ENCODE measurements around the gene MS4A13.
"Not testable (repeated sequence)": the region's sequence is repeated elsewhere in the genome, so short reads cannot be mapped to it uniquely, and the experiment has no call there.

The MS4A13 gene, protein sequence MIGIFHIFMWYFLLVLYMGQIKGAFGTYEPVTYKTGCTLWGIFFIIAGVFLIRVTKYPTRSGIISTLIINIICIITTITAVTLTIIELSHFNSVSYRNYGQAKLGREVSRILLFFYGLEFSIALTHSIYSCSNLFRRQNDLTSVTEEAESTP

DNA sequence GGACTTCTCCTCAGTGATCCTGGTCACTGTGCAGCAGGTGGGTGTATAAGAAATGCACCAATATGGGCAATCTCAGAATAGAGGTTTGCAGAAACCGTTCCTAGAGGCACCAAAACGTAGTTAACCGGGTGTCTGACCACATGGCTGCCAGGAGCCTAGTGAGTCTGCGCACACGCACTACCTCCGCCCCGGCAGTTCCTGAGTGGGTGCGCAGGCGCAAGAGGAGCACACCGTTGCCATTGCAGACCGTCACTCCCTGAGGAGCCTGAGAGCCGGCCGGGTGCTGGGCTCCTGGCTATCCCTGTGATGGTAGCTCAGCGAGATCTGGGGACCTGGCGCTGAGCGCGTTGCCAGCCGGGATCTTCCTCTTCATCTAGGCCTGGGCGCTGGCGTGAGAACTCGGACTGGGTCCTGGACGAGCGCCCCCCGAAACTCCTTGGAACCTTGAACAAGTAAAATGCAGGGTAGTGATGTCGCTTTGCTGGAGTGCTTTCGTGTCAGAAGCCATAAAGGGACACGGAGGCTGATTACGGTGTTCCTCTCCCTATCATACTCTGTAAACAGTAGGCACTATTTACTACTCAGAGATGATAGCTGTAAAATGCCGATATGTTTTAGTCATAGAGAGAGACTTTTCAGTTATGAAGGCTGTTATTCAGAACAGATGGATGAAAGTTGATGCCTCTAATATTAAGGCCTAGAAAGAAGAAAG lies at the start of gene MS4A13:
Gene MS4A13, plus strand, starts transcription at position 249 of the 712 bp plus-strand sequence. CDS start 2,692 bp downstream, outside the sequence.
- DNase-seq: no peak

DNA sequence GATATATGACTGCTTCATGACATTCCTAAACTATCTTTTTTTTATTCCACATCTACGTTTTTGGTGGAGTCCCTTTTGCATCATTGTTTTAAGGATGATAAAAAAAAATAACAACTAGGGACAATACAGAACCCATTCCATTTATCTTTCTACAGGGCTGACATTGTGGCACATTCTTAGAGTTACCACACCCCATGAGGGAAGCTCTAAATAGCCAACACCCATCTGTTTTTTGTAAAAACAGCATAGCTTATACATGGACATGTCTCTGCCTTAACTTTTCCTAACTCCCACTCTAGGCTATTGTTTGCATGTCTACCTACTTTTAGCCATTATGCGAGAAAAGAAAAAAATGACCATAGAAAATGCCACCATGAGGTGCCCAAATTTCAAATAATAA lies 46.4 kb upstream of the MS4A13 start:
- no peak for DNase-seq

DNA sequence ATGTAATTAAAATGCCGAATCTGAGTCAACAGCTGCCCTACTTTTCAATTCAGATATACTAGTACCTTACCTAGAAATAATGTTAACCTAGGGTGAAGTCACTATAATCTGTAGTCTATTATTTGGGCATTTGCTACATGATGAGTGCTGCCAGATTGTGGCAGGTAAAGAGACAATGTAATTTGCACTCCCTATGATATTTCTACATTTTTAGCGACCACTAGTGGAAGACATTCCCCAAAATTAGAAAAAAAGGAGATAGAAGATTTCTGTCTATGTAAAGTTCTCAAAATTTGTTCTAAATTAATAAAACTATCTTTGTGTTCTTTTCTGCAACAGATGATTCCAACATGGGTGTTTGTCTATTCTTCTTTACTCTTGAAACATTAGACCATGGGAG lies 45.5 kb upstream of the MS4A13 start:
- DNase-seq: no peak

DNA sequence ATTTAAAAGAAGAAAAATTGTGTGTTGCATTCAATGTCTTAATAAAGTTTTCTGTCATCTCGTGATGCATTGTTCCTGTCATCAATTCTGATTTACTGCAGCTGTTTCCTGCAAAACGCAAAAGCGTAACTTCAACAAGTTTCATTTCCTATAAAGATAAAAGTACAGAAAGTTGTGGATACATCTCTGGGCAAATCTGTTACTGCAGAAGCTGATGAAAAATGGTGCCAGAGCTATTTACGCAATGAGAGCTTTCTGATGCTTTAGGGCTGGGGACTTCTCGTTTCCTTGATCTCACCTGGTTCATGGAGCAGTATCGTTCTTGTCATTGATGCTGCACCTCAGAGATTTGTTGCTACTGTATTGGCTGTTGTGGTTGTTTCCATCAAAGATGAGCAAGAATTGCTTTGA lies 38.2 kb upstream of the MS4A13 start:
- no peak for DNase-seq

DNA sequence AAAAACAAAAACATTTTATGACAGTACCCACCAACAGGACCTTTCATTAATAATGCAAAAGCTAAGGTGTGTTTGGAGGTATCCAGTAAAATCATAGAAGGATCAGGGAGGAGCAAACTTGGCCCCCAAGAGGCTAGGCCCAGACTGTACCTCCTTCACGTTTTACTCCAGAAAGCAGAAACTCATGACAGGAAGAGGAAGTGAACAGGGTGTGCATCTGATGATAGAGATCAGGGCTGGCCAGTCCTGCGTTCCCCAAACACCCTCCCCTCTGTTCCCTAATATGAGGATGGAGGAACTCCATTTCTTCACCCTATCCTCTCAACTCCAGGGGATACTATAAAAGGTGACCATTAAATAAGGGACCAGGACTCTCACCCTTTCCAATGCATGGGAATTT lies 32.8 kb upstream of the MS4A13 start:
- no peak for DNase-seq

DNA sequence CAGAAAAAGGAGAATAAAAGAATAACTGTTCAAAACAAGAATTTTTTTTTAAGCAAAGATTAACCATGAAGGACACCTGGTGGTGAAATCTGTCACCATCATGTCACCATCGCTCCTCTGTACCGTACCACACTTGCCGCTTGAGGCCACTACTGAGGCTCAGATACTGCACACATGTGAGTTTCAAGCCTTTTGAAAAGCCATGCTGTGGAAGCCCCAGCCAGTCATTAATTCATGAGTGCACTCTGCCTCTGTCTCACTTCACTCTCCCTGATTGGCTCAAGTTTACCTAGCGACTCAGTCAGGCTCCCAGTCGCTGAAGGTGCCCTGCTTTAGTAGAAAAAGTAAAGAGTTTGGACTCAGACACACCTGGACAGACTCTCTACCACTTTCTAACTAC lies 29.2 kb upstream of the MS4A13 start:
- no peak for DNase-seq

DNA sequence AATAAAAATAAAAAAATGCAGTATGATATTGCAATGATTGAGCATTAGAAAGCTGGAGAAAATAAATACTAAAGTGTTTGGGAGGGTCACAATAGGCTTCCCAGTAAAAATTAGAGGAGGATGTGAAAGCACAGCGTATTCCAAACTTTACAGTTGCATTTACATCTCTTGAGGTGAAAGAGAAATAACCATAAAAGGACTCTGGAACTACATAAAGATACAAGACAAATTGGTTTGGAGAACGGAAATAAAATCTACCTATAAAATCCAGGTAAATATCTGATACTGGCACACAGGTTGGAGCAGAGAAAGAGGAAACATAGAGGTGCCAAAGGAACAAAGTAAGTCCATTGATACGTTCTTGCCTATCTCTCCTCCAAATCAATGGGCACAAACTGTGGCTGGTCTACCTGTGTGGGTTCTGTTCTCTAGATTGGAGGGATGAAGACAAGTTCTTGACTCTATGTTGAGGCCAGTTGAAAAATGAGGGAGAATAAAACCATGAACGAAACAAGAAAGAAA lies 22.6 kb upstream of the MS4A13 start, which contains the start of gene MS4A12:
Gene MS4A12, plus strand, starts transcription at position 291 of the 522 bp plus-strand sequence. CDS start 4,541 bp downstream, outside the sequence.
- no peak for DNase-seq

DNA sequence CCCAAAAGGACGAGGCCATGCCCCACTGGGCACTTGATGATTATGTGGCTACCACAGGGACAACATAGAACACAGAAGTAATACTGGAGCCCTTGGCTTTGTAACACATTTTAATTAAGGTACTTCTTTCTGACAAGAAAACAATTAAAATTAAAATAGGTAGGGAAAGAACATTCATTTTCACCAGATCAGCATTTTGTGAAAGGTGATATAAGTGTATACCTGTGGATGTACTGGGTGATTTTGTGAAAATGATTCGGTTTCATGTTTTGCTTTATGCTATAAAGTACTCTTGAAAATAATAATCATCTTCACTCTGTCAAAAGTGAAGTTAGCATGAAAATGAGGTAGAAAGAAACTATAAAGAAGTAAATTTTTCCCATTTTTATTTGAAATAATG lies 21.7 kb upstream of the MS4A13 start:
- DNase-seq: no peak

DNA sequence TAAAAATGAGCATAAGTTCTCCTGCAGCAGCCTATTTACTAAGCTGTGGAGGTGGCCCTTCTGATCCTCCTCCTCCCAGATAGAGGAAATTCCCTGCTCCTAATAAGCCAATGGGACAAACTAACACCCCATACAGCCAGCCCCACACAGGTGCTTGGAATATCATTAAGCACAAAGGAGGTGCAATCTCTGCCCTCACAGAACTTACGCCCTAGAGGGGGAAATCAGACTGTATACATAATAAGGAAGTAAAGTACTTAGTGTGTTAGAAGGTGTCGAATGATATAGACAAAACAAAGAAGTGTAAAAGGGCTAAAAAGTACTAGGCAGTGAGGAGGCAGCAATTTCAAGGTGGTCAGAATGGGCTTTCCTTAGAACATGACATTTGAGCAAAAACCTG lies 16.8 kb upstream of the MS4A13 start:
- DNase-seq: no peak

DNA sequence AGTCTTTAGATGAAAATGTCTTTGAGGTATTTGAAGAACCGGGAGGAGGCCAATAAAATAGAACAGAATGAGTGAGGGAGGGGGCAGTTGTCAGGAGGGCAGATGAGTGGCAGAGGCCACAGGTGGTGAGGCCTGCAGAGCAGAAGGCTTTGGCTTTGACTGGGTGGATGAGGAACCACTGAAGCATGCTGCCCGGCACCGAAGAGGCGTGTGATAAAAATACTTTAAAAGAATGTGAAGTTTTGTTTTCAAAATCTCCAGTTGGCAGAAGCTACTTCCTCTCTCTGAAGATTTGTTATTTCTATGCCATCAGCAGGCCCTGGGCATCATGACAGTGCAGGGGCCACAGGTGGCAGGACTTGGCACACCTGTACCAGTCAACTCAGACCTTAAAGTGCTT lies 16.3 kb upstream of the MS4A13 start:
- DNase-seq: peak in 2 of 56 donors; percentile 0 to 3

DNA sequence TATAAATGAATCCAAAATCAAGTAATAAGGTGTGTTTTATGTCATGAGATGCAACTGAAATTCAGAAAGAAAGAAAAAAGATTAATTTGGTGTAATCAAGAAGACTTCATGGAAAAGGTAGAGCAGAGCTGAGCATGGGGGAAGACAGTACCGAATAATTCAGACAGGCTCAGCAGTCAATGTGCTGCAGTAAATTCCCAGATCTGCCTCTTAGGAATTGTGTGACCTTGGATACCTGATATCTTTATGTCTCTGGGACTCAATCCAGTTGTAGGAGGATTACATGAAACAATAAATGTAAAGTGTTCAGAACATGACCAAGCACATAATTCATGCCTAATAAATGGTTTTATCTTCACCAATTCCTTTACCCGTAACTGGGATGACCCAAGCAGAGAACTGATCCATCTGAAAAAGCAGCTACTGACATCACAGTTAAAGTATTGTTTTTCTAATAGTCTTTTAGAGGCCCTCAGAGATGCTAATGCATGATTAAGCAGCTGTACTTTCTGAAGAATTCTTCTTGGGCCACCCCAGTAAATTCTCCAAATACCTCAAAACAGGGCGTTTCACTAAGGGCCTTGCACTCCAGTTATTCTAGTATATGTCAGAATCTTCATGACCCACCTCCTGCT lies 14.8 kb upstream of the MS4A13 start:
- no peak for DNase-seq

DNA sequence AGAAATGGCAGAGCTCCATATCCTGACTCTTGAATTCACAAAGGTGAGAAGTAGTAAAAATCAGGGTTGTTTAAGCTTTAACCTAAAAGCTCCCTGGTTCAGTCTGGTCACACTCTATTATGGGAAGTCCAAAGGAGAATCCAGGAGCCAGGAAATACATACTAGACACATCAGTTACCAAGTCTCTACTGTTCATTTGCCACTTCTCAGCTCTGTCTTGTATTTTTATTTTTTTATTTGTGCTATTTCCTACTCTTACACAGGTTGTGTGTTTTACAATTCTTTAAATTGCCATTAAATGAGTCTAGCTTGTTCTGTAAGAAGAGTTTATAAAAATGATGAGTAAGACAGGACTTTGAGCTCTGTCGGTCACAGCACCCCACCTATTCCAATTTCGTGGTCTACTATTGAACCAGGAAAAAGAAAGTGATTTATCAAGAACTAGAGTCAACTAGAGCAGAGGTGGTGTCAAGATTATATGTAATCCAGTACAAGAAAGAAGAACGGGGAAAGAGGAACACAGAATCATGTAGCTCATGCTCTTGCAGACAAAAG lies 12.9 kb upstream of the MS4A13 start:
- no peak for DNase-seq

DNA sequence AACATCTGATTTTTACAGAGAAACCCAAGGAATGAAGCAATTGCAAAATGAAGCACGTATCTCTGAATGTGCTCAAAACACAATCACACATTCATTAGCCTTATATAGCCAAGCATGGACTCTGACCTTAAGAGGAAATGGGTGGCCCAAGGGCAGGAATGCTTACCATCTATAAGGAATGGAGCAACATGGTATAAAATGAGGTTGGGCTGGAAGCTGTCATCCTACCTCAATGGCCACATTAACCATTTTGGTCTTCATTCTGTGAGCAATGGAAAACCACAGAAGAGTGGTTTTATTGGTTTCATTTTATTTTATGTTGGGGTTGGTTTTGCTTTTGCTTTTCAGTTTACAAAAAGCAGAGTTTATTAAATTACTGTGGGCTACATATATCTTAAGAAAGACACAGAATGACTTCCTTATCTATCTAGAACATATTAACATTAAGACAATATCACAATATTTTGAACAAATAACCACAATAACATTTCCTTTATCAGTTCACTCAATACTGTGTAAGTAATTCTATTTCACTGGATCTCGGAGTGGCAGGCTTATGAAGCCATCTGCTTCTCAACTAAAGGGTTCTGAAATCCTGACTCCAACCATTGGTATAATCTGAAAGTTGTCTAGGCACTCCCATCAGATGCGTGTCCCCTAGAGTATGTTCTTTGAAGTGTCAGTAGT lies 10.8 kb upstream of the MS4A13 start:
- no peak for DNase-seq

DNA sequence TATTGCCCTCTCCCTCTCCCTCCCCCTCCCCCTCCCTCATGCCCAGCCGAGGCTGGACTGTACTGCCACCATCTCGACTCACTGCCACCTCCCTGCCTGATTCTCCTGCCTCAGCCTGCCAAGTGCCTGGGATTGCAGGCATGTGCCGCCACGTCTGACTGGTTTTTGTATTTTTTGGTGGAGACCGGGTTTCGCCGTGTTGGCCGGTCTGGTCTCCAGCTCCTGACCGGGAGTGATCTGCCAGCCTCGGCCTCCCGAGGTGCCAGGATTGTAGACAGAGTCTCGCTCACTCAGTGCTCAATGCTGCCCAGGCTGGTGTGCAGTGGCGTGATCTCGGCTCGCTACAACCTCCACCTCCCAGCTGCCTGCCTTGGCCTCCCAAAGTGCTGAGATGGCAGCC lies 5.6 kb upstream of the MS4A13 start:
- not testable (repeated sequence) for DNase-seq

DNA sequence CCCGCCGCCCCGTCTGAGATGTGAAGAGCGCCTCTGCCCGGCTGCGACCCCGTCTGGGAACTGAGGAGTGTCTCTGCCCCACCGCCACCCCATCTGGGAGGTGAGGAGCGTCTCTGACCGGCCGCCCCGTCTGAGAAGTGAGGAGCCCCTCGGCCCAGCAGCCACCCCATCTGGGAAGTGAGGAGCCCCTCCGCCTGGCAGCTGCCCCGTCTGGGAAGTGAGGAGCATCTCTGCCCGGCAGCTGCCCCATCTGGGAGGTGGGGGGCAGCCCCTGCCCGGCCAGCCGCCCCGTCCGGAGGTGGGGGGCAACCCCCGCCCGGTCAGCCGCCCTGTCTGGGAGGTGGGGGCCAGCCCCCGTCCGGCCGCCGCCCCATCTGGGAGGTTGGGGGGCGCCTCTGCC lies 5.0 kb upstream of the MS4A13 start:
- not testable (repeated sequence) for DNase-seq

DNA sequence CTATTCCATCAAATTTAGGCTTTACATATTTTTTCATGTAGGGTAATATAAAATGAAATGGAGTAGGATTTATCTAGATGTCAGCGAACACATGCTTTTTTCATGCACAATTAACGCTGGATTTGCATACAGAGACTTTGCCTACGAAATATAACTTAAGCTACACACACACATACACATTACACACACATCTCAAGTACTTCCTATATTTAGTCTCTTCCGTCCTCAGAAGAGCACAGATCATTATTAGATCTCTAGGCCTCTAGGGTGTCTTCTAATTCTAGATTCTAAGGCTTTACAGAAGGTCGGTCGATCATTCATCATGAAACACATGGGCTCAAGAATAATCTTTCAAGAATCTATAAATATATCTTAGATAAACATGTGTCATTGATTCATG lies 3.8 kb upstream of the MS4A13 start:
- DNase-seq: no peak

DNA sequence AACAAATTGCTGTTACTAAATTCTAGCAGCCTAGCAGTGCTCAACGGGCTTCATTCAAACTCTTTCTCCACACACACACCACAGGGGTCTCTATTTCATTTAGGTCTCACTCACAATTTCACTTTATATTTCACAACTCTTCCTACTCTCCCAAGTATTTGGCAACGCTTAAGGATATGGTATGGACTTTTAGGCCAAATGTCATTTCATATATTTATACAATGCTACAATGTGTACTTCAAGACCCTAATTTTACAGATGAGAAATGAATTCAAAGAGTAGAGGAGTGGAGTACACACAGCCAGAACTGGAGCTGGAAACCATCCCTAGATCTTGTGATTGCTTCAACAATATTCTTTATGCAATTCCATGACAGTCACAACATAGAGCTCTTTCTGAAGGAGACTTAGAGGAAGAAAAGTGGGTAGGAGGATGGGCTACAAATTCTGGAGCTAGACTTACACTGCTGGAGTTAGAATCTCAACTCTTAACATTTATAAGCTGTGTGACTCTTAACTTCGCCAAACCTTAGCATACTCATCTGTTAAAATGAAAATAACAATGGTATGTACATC lies 2.5 kb upstream of the MS4A13 start:
- no peak for DNase-seq

DNA sequence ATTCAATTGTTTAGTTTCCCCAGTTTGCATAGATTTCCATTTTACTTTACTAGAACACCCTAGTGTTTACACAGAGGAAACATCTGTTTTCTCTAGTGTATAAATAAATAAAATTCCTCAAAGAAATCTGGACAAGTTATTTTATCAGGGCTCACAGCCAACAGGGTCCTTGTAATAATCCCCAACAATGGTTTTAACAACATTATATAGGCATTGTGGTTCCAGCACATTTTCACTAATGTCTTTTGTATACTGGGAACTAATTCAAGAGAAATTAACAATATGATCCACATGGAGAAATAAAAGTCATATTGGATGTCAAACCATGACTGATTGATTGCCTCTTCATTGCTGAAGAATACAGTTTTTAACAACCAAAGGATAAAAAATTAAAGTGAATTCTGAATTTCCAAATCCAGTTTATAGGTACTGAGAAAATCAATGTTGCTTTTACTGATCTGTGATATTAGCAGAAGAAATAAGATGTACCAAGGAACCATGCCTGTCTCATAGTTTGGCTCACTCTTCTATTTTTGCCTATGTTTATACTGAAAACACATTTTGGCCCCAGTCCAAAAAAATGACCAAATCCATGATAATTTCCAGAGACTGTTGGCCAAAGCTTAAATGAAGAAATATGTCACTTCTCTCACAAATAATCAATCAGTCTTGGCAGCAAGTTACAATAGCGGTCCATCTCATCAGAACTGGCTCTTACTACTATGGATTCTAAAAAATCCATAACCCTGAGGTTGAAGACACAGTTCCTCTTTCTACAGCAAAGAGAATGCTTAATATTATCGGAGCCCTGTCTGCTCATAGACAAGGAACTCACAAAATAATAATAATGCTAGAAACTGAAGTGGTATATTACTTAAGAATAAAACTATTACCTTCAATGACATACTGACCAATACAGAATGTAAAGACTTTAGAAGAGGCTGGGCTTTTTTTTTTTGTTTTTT lies 1.4 kb upstream of the MS4A13 start:
- DNase-seq: no peak

DNA sequence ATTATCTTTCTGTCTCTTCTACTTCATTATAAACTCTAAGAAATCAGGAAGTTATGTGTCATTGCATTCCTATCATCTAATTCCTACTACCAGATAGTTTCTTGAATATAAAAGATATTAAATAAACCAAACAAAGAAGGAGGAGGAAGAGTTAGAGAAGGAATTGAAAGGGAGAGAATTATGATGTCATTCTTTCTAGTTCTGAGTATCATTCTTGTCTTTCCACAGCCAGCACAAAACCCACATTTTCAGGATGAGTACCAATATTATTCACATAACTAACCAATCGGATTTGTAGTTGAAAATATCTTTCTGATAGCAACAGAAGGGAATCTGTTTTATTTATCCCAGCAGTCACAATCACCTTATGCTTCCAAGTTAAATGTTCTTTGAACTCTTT lies 13.3 kb downstream of the MS4A13 start:
- no peak for DNase-seq

DNA sequence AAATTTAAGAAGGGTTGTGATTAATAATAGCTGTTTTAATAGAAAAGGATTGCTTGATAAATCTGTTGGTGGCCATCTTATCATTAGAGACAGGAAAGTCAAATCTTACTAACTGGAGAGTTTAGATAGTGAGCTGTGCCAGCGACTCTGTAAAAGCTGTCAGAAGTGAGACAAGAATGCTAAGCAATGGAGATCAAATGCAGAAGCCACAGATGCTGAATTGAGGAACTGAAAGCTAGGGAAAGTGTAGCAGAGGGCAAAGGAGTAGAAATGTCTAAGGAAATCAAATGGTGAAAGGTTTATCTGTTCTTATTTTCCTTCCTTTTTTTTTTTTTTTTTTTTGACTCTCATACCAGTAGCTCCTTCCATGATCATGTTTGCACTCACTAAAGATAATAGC lies 13.7 kb downstream of the MS4A13 start:
- peak in 1 of 56 donors; percentile 2 for DNase-seq
